ENCODE data around the gene TNIP2.

The TNIP2 gene

DNA sequence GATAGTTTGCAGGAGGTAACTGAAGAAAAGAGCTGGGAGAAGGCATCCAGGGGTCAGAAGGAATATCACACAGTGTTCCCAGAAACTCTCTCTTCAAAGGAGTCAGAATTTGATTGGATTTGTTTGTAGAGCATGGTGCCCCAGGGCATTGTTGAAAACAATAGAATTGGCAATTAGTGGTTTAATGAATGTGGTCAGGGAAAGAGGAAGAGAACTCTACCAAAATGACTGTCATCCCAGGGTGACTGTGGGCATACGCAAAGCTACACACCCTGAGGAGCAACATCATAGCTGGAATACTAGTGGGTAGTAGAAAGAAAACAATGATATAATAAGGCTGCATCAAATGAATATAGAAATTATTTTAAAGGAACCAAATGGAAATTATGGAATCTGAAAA lies 21.5 kb downstream of the TNIP2 start:
- no peak overlapping the region for H3K4me3 ChIP-seq (ENCODE audit: low read length)
- no peak overlapping the region for H3K27ac ChIP-seq (ENCODE audit: low read length)
- no peak overlapping the region for H3K4me2 ChIP-seq (ENCODE audit: low read depth, low read length)

DNA sequence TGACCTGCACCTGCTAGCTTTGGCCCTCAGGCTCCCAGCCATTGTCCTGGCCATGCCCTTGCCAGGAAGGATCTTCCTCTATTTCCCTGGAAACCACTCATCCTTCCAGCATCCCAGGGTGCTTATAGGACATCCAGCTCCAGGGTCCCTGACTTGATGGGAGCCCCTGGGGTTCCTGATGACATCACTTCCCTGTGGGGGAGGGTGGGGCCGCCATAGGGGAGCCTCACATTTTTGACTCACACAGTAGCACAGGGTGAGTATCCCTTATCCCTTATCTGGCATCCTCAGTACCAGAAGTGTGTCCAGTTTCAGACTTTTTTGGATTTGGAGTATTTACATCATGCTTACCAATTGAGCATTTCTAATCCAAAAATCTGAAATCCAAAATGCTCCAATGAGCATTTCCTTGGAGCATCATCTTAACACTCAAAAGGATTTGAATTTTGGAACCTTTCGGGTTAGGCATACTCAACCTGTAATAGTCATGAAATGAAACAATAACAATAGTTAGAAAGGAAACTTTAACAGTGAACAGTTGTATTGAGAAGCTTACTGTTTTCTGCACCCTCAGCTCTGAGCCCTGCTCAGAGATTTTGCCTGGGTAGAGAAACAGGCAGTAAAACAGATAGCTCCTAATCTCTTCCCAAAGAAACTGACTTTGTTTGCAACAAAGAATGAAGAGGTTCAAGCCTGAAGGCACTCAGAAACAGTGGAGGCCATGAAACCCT lies 22.1 kb downstream of the TNIP2 start:
- no peaks in the 10 kb centered on the region for H3K9me3 ChIP-seq (replicated peaks; ENCODE audit: insufficient read depth, low read length)
- no peak overlapping the region for H3K4me2 ChIP-seq (ENCODE audit: low read depth, low read length)
- no peak for TF ChIP-seq EZH2phosphoT487 (IDR thresholded peaks at IDR 0.05; ENCODE audit: low read length)
- TF ChIP-seq, protein P1, sequence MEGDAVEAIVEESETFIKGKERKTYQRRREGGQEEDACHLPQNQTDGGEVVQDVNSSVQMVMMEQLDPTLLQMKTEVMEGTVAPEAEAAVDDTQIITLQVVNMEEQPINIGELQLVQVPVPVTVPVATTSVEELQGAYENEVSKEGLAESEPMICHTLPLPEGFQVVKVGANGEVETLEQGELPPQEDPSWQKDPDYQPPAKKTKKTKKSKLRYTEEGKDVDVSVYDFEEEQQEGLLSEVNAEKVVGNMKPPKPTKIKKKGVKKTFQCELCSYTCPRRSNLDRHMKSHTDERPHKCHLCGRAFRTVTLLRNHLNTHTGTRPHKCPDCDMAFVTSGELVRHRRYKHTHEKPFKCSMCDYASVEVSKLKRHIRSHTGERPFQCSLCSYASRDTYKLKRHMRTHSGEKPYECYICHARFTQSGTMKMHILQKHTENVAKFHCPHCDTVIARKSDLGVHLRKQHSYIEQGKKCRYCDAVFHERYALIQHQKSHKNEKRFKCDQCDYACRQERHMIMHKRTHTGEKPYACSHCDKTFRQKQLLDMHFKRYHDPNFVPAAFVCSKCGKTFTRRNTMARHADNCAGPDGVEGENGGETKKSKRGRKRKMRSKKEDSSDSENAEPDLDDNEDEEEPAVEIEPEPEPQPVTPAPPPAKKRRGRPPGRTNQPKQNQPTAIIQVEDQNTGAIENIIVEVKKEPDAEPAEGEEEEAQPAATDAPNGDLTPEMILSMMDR (IDR thresholded peaks at IDR 0.05; ENCODE audit: low read length) = no peak
- TF ChIP-seq EZH2 (optimal IDR thresholded peaks at IDR 0.05; ENCODE audit: low read depth, low read length) = no peak
- DNase-seq = no peak
- no peaks in the 10 kb centered on the region for H3K27me3 ChIP-seq (replicated peaks; ENCODE audit: insufficient read depth, low read length)
- no peaks in the 10 kb centered on the region for H3K4me1 ChIP-seq (ENCODE audit: low read length)
- no peak overlapping the region for H3K4me3 ChIP-seq (ENCODE audit: low read length)
- no peaks in the 10 kb centered on the region; the same call in 1 of the 2 replicates for H3K36me3 ChIP-seq (replicated peaks; ENCODE audit: insufficient read depth, low read length)
- H3K9me2 ChIP-seq (replicated peaks; ENCODE audit: insufficient read depth, low read length) = no peaks in the 10 kb centered on the region
- no peak overlapping the region for H3K9ac ChIP-seq (ENCODE audit: low read length)
- H3K79me2 ChIP-seq (ENCODE audit: low read length) = no peaks in the 10 kb centered on the region
- no peak overlapping the region for H2AFZ ChIP-seq (ENCODE audit: low read length)
- no peaks in the 10 kb centered on the region for H4K20me1 ChIP-seq (ENCODE audit: insufficient read depth, low read length)
- H3K27ac ChIP-seq (ENCODE audit: low read length) = no peak overlapping the region
- H3F3A ChIP-seq (ENCODE audit: insufficient read depth, low read length) = no peaks in the 10 kb centered on the region

More for the DNA sequence above, 21.5 kb downstream of the TNIP2 start:
- H3K9me2 ChIP-seq (replicated peaks; ENCODE audit: insufficient read depth, low read length) = no peaks in the 10 kb centered on the region
- H3K9me3 ChIP-seq (replicated peaks; ENCODE audit: insufficient read depth, low read length) = no peaks in the 10 kb centered on the region
- H4K20me1 ChIP-seq (ENCODE audit: insufficient read depth, low read length) = no peaks in the 10 kb centered on the region
- no peaks in the 10 kb centered on the region for H3F3A ChIP-seq (ENCODE audit: insufficient read depth, low read length)
- TF ChIP-seq, protein P1 (IDR thresholded peaks at IDR 0.05; ENCODE audit: low read length) = no peak
- no peak for TF ChIP-seq EZH2phosphoT487 (IDR thresholded peaks at IDR 0.05; ENCODE audit: low read length)
- no peak overlapping the region for H2AFZ ChIP-seq (ENCODE audit: low read length)
- DNase-seq = no peak
- no peaks in the 10 kb centered on the region; the same call in 1 of the 2 replicates for H3K36me3 ChIP-seq (replicated peaks; ENCODE audit: insufficient read depth, low read length)
- H3K9ac ChIP-seq (ENCODE audit: low read length) = no peak overlapping the region
- no peaks in the 10 kb centered on the region for H3K79me2 ChIP-seq (ENCODE audit: low read length)
- no peaks in the 10 kb centered on the region for H3K27me3 ChIP-seq (replicated peaks; ENCODE audit: insufficient read depth, low read length)
- H3K4me1 ChIP-seq (ENCODE audit: low read length) = no peaks in the 10 kb centered on the region

DNA sequence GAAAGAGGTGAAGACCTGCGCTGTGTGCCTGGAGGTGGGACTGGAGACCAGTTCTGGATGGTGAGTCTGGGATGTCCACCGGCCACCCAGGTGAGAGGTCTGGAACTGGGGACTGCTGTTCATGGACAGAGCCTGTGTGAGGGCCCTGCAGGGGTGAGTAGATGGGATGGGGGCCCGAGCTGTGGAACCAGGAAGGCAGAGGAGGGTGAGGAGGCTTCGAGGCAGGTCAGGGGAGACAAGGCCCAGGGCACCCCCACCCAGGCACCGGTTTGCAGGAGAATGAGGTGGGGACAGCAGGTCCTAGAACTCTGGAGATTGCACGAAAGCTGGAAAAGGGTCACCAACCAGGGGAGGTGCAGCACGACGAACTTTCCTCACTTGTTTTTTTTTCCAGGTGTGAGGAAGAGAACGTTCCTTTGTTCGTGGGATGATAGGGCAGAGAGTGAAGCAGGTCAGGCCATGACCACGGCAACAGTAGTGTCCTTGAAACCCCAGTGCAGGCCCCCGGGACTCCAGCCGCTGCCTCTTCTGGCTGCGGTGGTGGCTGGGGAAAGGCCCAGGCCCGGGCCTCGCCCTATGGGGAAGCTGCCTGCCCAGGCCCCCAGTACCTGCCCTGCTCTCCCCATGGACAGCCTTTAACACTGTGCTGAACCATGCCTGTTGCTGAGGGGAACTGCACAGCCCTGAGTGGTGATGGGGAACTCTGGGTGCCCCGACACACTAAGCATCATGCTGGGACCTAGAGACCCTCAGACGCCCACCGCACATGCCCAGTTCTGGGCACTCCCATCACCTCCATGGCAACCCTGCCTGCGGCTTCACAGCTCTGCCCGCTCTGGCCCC lies 22.9 kb downstream of the TNIP2 start:
- no peak overlapping the region for H3K4me2 ChIP-seq (ENCODE audit: low read depth, low read length)
- H3K27ac ChIP-seq (ENCODE audit: low read length) = no peak overlapping the region
- no peaks in the 10 kb centered on the region for H3K27me3 ChIP-seq (replicated peaks; ENCODE audit: insufficient read depth, low read length)
- no peak for TF ChIP-seq EZH2 (optimal IDR thresholded peaks at IDR 0.05; ENCODE audit: low read depth, low read length)
- TF ChIP-seq EZH2phosphoT487 (IDR thresholded peaks at IDR 0.05; ENCODE audit: low read length) = no peak
- TF ChIP-seq, protein P1 (IDR thresholded peaks at IDR 0.05; ENCODE audit: low read length) = no peak
- H3K9me2 ChIP-seq (replicated peaks; ENCODE audit: insufficient read depth, low read length) = no peaks in the 10 kb centered on the region
- H3K4me3 ChIP-seq (ENCODE audit: low read length) = no peak overlapping the region
- H3K9ac ChIP-seq (ENCODE audit: low read length) = no peak overlapping the region
- no peaks in the 10 kb centered on the region; the same call in 1 of the 2 replicates for H3K36me3 ChIP-seq (replicated peaks; ENCODE audit: insufficient read depth, low read length)
- H3K9me3 ChIP-seq (replicated peaks; ENCODE audit: insufficient read depth, low read length) = no peaks in the 10 kb centered on the region
- H3K4me1 ChIP-seq (ENCODE audit: low read length) = no peaks in the 10 kb centered on the region
- no peak for DNase-seq
- no peak overlapping the region for H2AFZ ChIP-seq (ENCODE audit: low read length)
- H4K20me1 ChIP-seq (ENCODE audit: insufficient read depth, low read length) = no peaks in the 10 kb centered on the region
- no peaks in the 10 kb centered on the region for H3F3A ChIP-seq (ENCODE audit: insufficient read depth, low read length)
- H3K79me2 ChIP-seq (ENCODE audit: low read length) = no peaks in the 10 kb centered on the region

All from MM.1S (cell line).